Activated CD4-positive, alpha-beta memory T cell treated with anti-CD3 and anti-CD28 coated beads, Interleukin-2, amount 10 ng/mL, durations not matched to agents 7 days and 5 days (primary cell): ENCODE data around the gene CPZ. TPM values are rescaled to one million over a fixed set of nuclear protein-coding genes. Genes with fewer than 3 reads are reported as not detected.
"Not testable (repeated sequence)": the region's sequence is repeated elsewhere in the genome, so short reads cannot be mapped to it uniquely, and the experiment has no call there.

Experiments used
- CTCF ChIA-PET: fragments of 350-600 bp; sonication (Branson Sonifier 250); formaldehyde crosslinking; loops from one replicate; lab custom pipeline; 2021; ENCODE audit warnings: antibody characterized with exemption, inconsistent platforms; lab: Charles Lee
- POLR2A ChIA-PET: fragments of 350-600 bp; sonication (Branson Sonifier 250); formaldehyde crosslinking; loops from one replicate; lab custom pipeline; 2021; ENCODE audit warnings: antibody characterized with exemption; lab: Charles Lee
- DNase-seq: peaks from one replicate; pipeline ENCODE4 v3.0.0-alpha.2; 2020
- H3K27ac Mint-ChIP-seq: one replicate; pipeline ENCODE4 v1.8.0; 2021; ENCODE audit warnings: mild to moderate bottlenecking, mixed read lengths
- H3K27me3 Mint-ChIP-seq: one replicate; pipeline ENCODE4 v1.8.0; 2021; ENCODE audit warnings: mixed read lengths
- H3K36me3 Mint-ChIP-seq: one replicate; pipeline ENCODE4 v1.8.0; 2021; ENCODE audit warnings: low read depth, mixed read lengths
- H3K4me1 Mint-ChIP-seq: one replicate; pipeline ENCODE4 v1.8.0; 2021; ENCODE audit warnings: mixed read lengths
- H3K4me3 Mint-ChIP-seq: one replicate; pipeline ENCODE4 v1.8.0; 2021; ENCODE audit warnings: mild to moderate bottlenecking, mixed read lengths
- H3K9me3 Mint-ChIP-seq: one replicate; pipeline ENCODE4 v1.8.0; 2021; ENCODE audit warnings: mixed read lengths
- total RNA-seq, 2 experiments: library from RNA; stranded (reverse); gene quantifications; one replicate each; pipeline ENCODE4 v1.2.3, GENCODE V29; 2021

CPZ gene
- total RNA-seq, 2 experiments from 2014 or later, result 0.48 to 0.75 TPM

GRCh38 chr4:8618421-8618820, 25.9 kb downstream of the CPZ start:
- ChIA-PET CTCF (no interaction called here), POLR2A (no interaction called here)
- Mint-ChIP-seq H3K27me3 (no peaks in the 10 kb centered on the region), H3K27ac (no peak overlapping the region), H3K4me3 (no peak overlapping the region), H3K4me1 (no peaks in the 10 kb centered on the region), H3K36me3 (no peaks in the 10 kb centered on the region), H3K9me3 (no peaks in the 10 kb centered on the region)
- no peak for DNase-seq

GRCh38 chr4:8618961-8619720, 26.6 kb downstream of the CPZ start:
- Mint-ChIP-seq H3K4me3 (no peak overlapping the region), H3K36me3 (no peaks in the 10 kb centered on the region), H3K4me1 (no peaks in the 10 kb centered on the region), H3K27me3 (no peaks in the 10 kb centered on the region), H3K9me3 (no peaks in the 10 kb centered on the region), H3K27ac (no peak overlapping the region)
- CTCF ChIA-PET, result no interaction called here
- POLR2A ChIA-PET, result no interaction called here
- DNase-seq, result no peak

GRCh38 chr4:8621135-8621534, 28.6 kb downstream of the CPZ start:
- CTCF ChIA-PET, result not testable (repeated sequence)

GRCh38 chr4:8624601-8625272, 32.2 kb downstream of the CPZ start:
- CTCF ChIA-PET, H3K27me3 Mint-ChIP-seq, H3K27ac Mint-ChIP-seq, H3K4me1 Mint-ChIP-seq, H3K4me3 Mint-ChIP-seq, POLR2A ChIA-PET, H3K36me3 Mint-ChIP-seq, DNase-seq, H3K9me3 Mint-ChIP-seq: not testable (repeated sequence)

More at GRCh38 chr4:8621135-8621534, 28.6 kb downstream of the CPZ start:
- H3K36me3 Mint-ChIP-seq, H3K9me3 Mint-ChIP-seq, H3K4me3 Mint-ChIP-seq, H3K27ac Mint-ChIP-seq, H3K27me3 Mint-ChIP-seq, H3K4me1 Mint-ChIP-seq, DNase-seq, POLR2A ChIA-PET: not testable (repeated sequence)

GRCh38 chr4:8630240-8630905, 37.8 kb downstream of the CPZ start:
- CTCF ChIA-PET, H3K4me3 Mint-ChIP-seq, DNase-seq, POLR2A ChIA-PET, H3K4me1 Mint-ChIP-seq, H3K36me3 Mint-ChIP-seq, H3K27ac Mint-ChIP-seq, H3K9me3 Mint-ChIP-seq, H3K27me3 Mint-ChIP-seq: not testable (repeated sequence)

- CTCF ChIA-PET, H3K9me3 Mint-ChIP-seq, H3K27ac Mint-ChIP-seq, H3K4me3 Mint-ChIP-seq, H3K4me1 Mint-ChIP-seq, H3K27me3 Mint-ChIP-seq, POLR2A ChIA-PET, H3K36me3 Mint-ChIP-seq, DNase-seq: not testable (repeated sequence)
Measured at GRCh38 chr4:8631896-8632295, 39.3 kb downstream of the CPZ start.

GRCh38 chr4:8634773-8635172, 42.2 kb downstream of the CPZ start:
- CTCF ChIA-PET, H3K36me3 Mint-ChIP-seq, H3K27me3 Mint-ChIP-seq, DNase-seq, H3K9me3 Mint-ChIP-seq, POLR2A ChIA-PET, H3K27ac Mint-ChIP-seq, H3K4me1 Mint-ChIP-seq, H3K4me3 Mint-ChIP-seq: not testable (repeated sequence)

- H3K9me3 Mint-ChIP-seq, H3K4me3 Mint-ChIP-seq, DNase-seq, POLR2A ChIA-PET, H3K27ac Mint-ChIP-seq, H3K27me3 Mint-ChIP-seq, H3K36me3 Mint-ChIP-seq, H3K4me1 Mint-ChIP-seq, CTCF ChIA-PET: not testable (repeated sequence)
Measured at GRCh38 chr4:8635897-8636554, 43.5 kb downstream of the CPZ start.

GRCh38 chr4:8637456-8637984, 45.0 kb downstream of the CPZ start:
- ChIA-PET POLR2A (no interaction called here), CTCF (no interaction called here)
- Mint-ChIP-seq H3K4me3 (no peak overlapping the region), H3K9me3 (no peaks in the 10 kb centered on the region), H3K36me3 (no peaks in the 10 kb centered on the region), H3K4me1 (no peaks in the 10 kb centered on the region), H3K27me3 (no peaks in the 10 kb centered on the region), H3K27ac (no peak overlapping the region)
- DNase-seq, result no peak

GRCh38 chr4:8639021-8639420, 46.5 kb downstream of the CPZ start:
- no peak overlapping the region for H3K4me3 Mint-ChIP-seq
- no peaks in the 10 kb centered on the region for H3K27me3 Mint-ChIP-seq
- ChIA-PET POLR2A (no interaction called here), CTCF (no interaction called here)
- no peak overlapping the region for H3K27ac Mint-ChIP-seq
- no peaks in the 10 kb centered on the region for H3K9me3 Mint-ChIP-seq
- no peak for DNase-seq
- H3K36me3 Mint-ChIP-seq, result no peaks in the 10 kb centered on the region
- H3K4me1 Mint-ChIP-seq, result no peaks in the 10 kb centered on the region

- Mint-ChIP-seq H3K9me3 (no peaks in the 10 kb centered on the region), H3K4me3 (no peak overlapping the region), H3K36me3 (no peaks in the 10 kb centered on the region), H3K27me3 (no peaks in the 10 kb centered on the region), H3K4me1 (no peaks in the 10 kb centered on the region), H3K27ac (no peak overlapping the region)
- DNase-seq, result no peak
- ChIA-PET POLR2A (no interaction called here), CTCF (no interaction called here)
Measured at GRCh38 chr4:8639777-8640720, 47.5 kb downstream of the CPZ start.

- Mint-ChIP-seq H3K9me3 (no peaks in the 10 kb centered on the region), H3K4me3 (no peak overlapping the region), H3K27me3 (no peaks in the 10 kb centered on the region), H3K4me1 (no peaks in the 10 kb centered on the region), H3K27ac (no peak overlapping the region), H3K36me3 (no peaks in the 10 kb centered on the region)
- CTCF ChIA-PET, result no interaction called here
- DNase-seq, result no peak
- POLR2A ChIA-PET, result no interaction called here
Measured at GRCh38 chr4:8640816-8641215, 48.3 kb downstream of the CPZ start.
